ENCODE data around the gene ANKZF1. TPM values are rescaled to one million over a fixed set of nuclear protein-coding genes. Genes with fewer than 3 reads are reported as not detected.

The ANKZF1 gene
- polyA plus RNA-seq, 1 of the 3 experiments (the other 2 are of a cell fraction): 22.3 TPM

DNA sequence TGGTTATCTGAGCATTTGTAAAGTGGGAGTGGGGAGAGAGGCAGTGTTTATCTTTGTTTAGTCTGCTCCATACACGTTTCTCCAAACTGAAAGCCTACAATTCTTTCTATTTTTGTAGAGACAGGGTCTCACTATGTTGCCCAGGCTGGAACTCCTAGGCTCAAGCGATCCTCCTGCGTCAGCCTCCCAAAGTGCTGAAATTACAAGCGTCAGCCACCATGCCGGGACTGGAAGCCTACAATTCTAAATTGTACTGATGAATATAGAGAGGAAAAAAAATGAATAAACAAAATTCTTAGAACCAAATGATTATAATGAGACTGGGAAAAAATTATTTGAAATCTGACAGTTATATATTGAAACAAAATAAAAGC lies 24.5 kb upstream of the ANKZF1 start:
- no peak overlapping the region for H2AFZ ChIP-seq (ENCODE audit: low read depth)
- WGBS (ENCODE audit: low lambda C conversion rate): 88% methylated on average over 5 of the region's 5 CpGs
- no peaks in the 10 kb centered on the region for H3K9me3 ChIP-seq
- TF ChIP-seq GATA2 (CRISPR knock-in tag; IDR thresholded peaks at IDR 0.05) (no peak), MXI1 (IDR thresholded peaks at IDR 0.05; ENCODE audit: low read depth, low read length) (no peak), JUND (IDR thresholded peaks at IDR 0.05) (no peak), EZH2phosphoT487 (IDR thresholded peaks at IDR 0.05; ENCODE audit: borderline replicate concordance, low read depth) (no peak), FOXM1 (IDR thresholded peaks at IDR 0.05; ENCODE audit: low read depth) (no peak), YY1 (IDR thresholded peaks at IDR 0.05; ENCODE audit: low read depth) (no peak), RCOR1 (IDR thresholded peaks at IDR 0.05; ENCODE audit: low read length) (no peak)
- no peaks in the 10 kb centered on the region for H3K27me3 ChIP-seq (ENCODE audit: insufficient read depth)
- ChIA-PET CTCF (interaction anchor here (1.0 to 1.7 kb wide), 2 partner anchors 46 to 50 kb away, joined by 3 to 5 read pairs; no protein-coding TSS in a partner anchor), POLR2A (interaction anchor here (4.6 kb wide), 1 partner anchor 12 kb away, joined by 52 read pairs; the partner anchor contains the start of gene ABCB6)
- peaks cover 13 to 20% of the 10 kb centered on the region in 2 experiments; a peak in 3 of 4 replicates for H3K4me1 ChIP-seq (ENCODE audit: control insufficient read depth in 1 of 2, insufficient read depth in 2 of 2, low read depth in 1 of 2, low read length in 1 of 2)
- no peaks in the 10 kb centered on the region for H3K79me2 ChIP-seq (ENCODE audit: insufficient read depth)
- no peak overlapping the region for H3K4me2 ChIP-seq
- peaks cover 15% of the 10 kb centered on the region for H3F3A ChIP-seq (replicated peaks; ENCODE audit: insufficient read depth)
- no peak overlapping the region for H3K9ac ChIP-seq
- H3K4me3 ChIP-seq (ENCODE audit: low read depth in 2 of 2, low read length in 1 of 2): no peak overlapping the region
- H3K9me2 ChIP-seq: no peaks in the 10 kb centered on the region
- no peaks in the 10 kb centered on the region for H4K20me1 ChIP-seq (ENCODE audit: insufficient read depth)
- DNase-seq: no peak
- peaks cover 9 to 20% of the 10 kb centered on the region in 2 experiments for H3K36me3 ChIP-seq (replicated peaks in 1 of 2; ENCODE audit: control insufficient read depth in 1 of 2, insufficient read depth in 2 of 2, low read length in 1 of 2)
- no peak overlapping the region for H3K27ac ChIP-seq (ENCODE audit: low read depth in 2 of 2, low read length in 1 of 2)

DNA sequence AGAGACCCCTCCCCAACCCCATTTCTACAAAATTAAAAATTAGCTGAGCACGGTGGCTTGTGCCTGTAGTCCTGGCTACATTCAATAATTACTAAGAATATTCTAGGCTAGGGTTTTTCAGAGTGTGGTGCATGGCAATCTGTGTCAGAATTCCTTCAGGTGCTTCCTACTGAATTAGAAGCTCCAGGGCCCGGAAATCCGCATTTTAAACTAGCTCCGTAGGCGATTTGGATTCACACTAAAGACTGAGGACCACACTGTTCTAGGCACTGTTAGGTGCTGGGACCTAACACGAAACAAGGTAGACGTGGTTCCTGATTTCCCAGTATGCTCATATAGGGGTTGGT lies 23.7 kb upstream of the ANKZF1 start:
- Histone ChIP-seq H3K9ac (peak overlapping the region; percentile 50; the same call in 1 of the 2 replicates), H3K9me3 (no peaks in the 10 kb centered on the region), H3K27me3 (ENCODE audit: insufficient read depth) (no peaks in the 10 kb centered on the region), H3K27ac (ENCODE audit: low read depth in 2 of 2, low read length in 1 of 2) (peak overlapping the region; percentile 67 to 93; a peak in 3 of 4 replicates), H4K20me1 (ENCODE audit: insufficient read depth) (no peaks in the 10 kb centered on the region), H3K36me3 (replicated peaks in 1 of 2; ENCODE audit: control insufficient read depth in 1 of 2, insufficient read depth in 2 of 2, low read length in 1 of 2) (peaks cover 9 to 26% of the 10 kb centered on the region in 2 experiments), H3K4me3 (ENCODE audit: low read depth in 2 of 2, low read length in 1 of 2) (peak overlapping the region; percentile 69), H3K4me2 (peak overlapping the region; percentile 86), H3K9me2 (no peaks in the 10 kb centered on the region), H3F3A (replicated peaks; ENCODE audit: insufficient read depth) (peaks cover 15% of the 10 kb centered on the region), H2AFZ (ENCODE audit: low read depth) (peak overlapping the region; percentile 59), H3K79me2 (ENCODE audit: insufficient read depth) (no peaks in the 10 kb centered on the region), H3K4me1 (ENCODE audit: control insufficient read depth in 1 of 2, insufficient read depth in 2 of 2, low read depth in 1 of 2, low read length in 1 of 2) (peaks cover 13 to 20% of the 10 kb centered on the region in 2 experiments; a peak in 3 of 4 replicates)
- TF ChIP-seq FOXM1 (IDR thresholded peaks at IDR 0.05; ENCODE audit: low read depth) (no peak), MEF2A (IDR thresholded peaks at IDR 0.05; ENCODE audit: borderline replicate concordance, low read depth) (no peak), SIN3A (IDR thresholded peaks at IDR 0.05; ENCODE audit: borderline replicate concordance, low read depth, low read length) (no peak), EP300 (IDR thresholded peaks at IDR 0.05; ENCODE audit: borderline replicate concordance in 1 of 2, low read depth in 1 of 2, low read length in 1 of 2) (no peak), RXRA (IDR thresholded peaks at IDR 0.05; ENCODE audit: borderline replicate concordance, low read depth) (no peak), RFX5 (IDR thresholded peaks at IDR 0.05; ENCODE audit: low read length) (no peak)
- WGBS (ENCODE audit: low lambda C conversion rate): 18% methylated on average over 7 of the region's 7 CpGs
- ChIA-PET POLR2A (interaction anchor here (0.6 to 4.6 kb wide), 7 partner anchors 11 to 423 kb away, joined by 3 to 52 read pairs (median 4); partner anchors contain the start of genes ABCB6 and CNPPD1), CTCF (interaction anchor here (0.6 to 4.0 kb wide), 6 partner anchors 12 to 183 kb away, joined by 3 to 26 read pairs (median 7); partner anchors contain the start of genes ABCB6, CNPPD1 and SLC23A3)
- DNase-seq: no peak

Measured in SK-N-SH (cell line).